Right lobe of liver (tissue), 4 donors: ENCODE results near the gene DDX31.

Source experiments
- CTCF ChIP-seq, 4 donors: fragments of 200-600 bp in 3 of 4; fragments of 450-650 bp in 1 of 4; IDR thresholded peaks; one replicate each; pipeline versions ENCODE4 v1.5.1 to v1.8.0; 2016 to 2022; ENCODE audit warnings: antibody characterized with exemption in 4 of 4, mild to moderate bottlenecking in 2 of 4
- POLR2A ChIP-seq: fragments of 450-650 bp; IDR thresholded peaks from one replicate; pipeline ENCODE4 v1.6.1; 2017; ENCODE audit warnings: antibody characterized with exemption, mild to moderate bottlenecking
- donor health status: DM: no; HTN: no; CAD: no.
- donor health status: DM: no; HTN: no; CAD: no.
- donor health status: DM: no; HTN: yes; CAD: no.

GRCh38 chr9:132591751-132592314 lies 78.0 kb downstream of the DDX31 start:
- TF ChIP-seq CTCF (IDR thresholded peaks at IDR 0.05): no peak
- no peak for TF ChIP-seq POLR2A
